Dedifferentiated amniotic fluid mesenchymal stem cell (primary cell): ENCODE data around the gene CDKAL1.
"Not testable (repeated sequence)": the region's sequence is repeated elsewhere in the genome, so short reads cannot be mapped to it uniquely, and the experiment has no call there.

Source experiments
- DNase-seq: peaks from one replicate; pipeline ENCODE4 v3.0.0-alpha.2; 2016; ENCODE audit errors: extremely low spot score

The CDKAL1 gene

DNA sequence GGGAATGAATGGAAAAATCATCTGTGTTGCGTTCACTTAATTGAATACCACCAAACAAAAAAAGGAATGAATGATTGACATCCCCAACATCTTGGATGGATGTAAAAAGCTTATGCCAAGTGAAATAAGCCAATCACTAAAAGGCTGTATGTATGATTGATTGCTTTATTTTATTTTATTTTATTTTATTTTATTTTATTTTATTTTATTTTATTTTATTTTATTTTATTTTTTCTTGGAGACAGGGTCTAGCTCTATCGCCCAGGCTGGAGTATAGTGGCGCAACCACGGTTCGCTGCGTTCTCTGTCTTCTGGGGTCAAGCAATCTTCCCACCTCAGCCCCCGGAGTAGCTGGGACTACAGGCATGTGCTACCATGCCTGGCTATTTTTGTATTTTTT, 263.3 kb downstream of the CDKAL1 start:
- no peak for DNase-seq

- DNase-seq: no peak
These were observed 266.0 kb downstream of the CDKAL1 start for GRCh38 chr6:20800229-20800628.

DNA sequence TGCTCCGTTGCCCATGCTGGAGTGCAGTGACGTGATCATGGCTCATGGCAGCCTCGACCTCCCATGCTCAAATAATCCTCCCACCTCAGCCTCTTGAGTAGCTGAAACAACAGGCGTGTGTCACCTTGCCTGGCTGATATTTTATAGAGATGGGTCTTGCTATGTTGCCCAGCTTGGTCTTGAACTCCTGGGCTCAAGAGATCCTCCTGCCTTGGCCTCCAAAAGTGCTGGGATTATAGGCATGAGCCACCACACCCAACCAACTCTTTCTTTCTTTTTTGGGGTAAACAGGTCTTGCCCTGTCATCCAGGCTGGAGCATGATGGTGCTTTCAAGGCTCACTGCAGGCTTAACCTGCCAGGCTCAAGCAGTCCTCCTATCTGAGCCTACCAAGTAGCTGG, 266.4 kb downstream of the CDKAL1 start:
- DNase-seq: no peak

GRCh38 chr6:20801595-20801994, 267.3 kb downstream of the CDKAL1 start:
- DNase-seq: no peak

- no peak for DNase-seq
These were observed 268.3 kb downstream of the CDKAL1 start for GRCh38 chr6:20802596-20802995.

DNA sequence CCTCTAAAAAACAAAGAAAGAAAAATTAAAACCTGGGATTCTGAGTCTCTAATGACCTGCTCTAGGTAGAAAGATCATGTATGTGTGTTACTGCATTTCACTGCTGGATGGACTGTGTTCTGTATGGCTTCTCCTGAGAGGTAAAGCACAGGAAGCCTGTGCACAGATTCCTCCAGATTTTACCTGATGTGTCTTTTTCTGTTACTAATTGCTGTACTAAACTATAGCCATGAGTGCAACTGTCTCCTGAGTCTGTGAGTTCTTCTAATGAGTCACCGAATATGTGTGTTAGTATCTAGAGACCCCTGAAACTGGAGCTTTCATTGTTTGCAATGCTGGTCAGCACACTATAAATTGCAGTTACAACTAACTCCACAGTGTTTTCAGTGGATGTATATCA, 270.8 kb downstream of the CDKAL1 start:
- no peak for DNase-seq

DNA sequence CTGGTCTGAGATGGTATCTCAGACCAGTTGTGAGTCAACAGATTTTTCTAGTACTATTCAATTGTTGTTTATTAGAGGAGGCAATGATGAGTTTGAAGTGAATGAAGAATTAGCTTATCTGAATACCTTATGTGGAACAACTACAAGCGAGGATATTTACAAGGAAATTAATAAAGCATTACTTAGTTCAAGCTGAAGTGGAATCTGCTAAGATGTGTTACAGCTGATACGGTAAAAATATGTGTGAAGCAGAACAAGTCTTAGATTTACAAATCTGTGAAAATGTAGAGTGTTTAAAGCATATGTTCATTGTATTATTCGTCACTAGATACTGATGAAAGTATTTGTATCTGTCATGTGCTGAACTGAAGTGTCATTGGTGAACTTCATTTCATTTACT, 272.4 kb downstream of the CDKAL1 start:
- DNase-seq: no peak

GRCh38 chr6:20808439-20808838, 274.2 kb downstream of the CDKAL1 start:
- DNase-seq: no peak

DNA sequence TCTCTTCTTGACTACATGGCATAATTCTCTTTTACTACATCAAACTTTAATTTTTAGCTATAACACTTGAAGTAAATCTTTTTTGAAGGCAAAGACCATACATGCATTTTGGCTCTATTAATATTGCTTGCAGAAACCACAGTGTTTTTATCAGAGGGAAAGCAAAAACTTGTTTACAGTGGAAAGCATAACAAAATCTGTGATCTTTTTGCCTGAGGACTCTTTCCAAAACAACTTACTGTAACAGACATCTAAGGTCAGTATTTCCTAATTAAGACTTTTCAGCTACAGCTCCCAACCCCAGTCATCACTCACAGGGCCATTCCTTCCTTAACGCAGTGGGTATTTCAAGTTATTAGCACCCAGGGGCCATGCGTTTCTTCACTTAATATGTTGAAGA, 274.7 kb downstream of the CDKAL1 start:
- DNase-seq: no peak

DNA sequence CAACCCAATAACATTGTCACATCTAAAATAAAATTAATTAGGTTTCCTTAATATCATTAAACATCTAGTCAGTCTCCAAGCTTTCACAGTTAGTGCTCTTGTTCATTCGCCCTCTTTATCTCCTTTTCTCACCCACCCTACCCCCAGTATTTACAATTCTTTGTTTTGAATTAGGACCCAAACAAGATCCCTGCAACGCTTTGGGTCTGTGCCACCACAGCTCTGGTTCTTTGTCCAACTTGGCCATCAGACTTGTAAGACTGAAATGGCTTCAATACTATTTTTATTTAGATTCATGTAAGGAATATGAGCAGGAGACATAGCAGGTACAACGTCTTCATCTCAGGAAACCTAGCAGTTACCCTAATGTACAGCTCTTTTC, 276.5 kb downstream of the CDKAL1 start:
- DNase-seq: no peak

DNA sequence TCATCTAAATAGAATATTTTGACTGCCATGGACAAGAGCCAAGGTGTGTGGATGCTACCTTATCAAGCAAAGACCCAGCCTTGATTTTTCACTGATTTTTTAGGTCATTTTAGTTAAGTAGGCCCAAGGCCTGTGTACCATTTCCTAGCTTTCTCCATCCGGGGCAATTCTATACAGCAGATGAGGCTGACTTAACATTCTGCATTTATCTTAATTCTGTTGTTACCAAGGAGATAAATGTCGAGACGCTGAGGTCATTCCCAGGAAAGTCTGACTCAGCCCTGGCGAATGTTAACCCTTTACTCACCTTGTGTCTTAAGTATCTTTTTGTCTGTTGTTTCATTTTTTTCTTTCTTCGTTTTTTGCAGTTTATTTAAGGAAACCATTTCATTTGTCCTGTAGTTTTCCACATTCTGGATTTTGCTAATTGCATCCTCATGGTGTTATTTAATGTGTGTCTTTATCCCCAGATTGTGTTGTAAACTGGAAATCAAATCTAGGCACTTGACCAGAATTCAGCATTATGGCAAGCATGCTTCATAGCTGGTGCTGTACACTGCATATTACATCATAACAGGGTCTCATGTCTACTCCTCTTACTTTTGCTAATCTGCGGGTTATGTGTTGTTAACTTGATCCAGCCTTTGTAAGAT, 277.0 kb downstream of the CDKAL1 start:
- peak; percentile 94 for DNase-seq

- no peak for DNase-seq
These were observed 278.5 kb downstream of the CDKAL1 start for GRCh38 chr6:20812776-20813175.

- DNase-seq: no peak
These were observed 280.2 kb downstream of the CDKAL1 start for GRCh38 chr6:20814494-20814893.

- DNase-seq: no peak
These were observed 281.9 kb downstream of the CDKAL1 start for GRCh38 chr6:20816126-20816525.

DNA sequence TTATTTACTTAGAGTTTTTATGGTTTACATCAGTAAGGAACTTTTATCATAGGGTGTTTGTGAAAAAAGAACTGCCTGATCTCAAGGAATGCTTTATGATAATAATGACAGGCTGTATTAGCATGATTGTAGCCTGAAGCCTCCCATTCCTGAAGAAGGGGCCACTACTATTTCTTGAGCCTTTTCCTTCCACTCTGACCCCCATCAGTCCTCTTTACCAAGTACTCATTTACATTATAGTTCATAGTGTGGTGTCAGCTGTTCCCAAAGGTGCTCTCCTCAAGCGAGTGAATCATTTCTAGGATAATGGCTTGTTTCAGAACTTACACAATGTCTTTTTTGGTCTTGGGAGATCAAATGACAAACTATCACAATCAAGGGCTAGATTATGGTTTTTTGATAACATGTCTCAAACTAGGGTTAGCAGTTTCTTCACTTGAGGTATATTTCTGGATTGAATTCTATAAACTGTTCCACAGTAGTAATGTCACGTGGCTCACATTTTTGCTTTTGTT, 283.6 kb downstream of the CDKAL1 start:
- DNase-seq: no peak

GRCh38 chr6:20819774-20820400, 285.6 kb downstream of the CDKAL1 start:
- DNase-seq: no peak

- DNase-seq: peak; percentile 25
These were observed 292.1 kb downstream of the CDKAL1 start for GRCh38 chr6:20826378-20826777.

- DNase-seq: peak; percentile 82
These were observed 293.5 kb downstream of the CDKAL1 start for GRCh38 chr6:20827798-20828197.

DNA sequence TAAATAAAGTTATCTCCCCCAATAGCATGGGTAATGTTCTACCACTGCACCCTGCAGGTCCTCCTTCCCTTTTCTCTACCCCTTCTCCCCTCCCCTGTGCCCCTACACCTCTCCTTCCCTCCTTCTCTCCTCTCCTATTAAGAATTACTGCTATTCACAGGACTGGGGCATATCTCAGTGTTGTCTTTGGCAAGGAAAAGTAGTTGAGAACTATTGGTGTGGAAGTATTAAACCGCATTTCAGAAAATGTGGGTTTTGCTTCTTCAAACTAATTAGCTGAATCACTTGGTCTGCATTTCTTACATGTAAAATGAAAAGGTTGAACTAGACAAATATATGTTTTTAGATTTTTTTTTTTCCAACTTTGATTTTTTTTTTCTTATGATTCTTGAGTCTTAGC, 296.3 kb downstream of the CDKAL1 start:
- no peak for DNase-seq

DNA sequence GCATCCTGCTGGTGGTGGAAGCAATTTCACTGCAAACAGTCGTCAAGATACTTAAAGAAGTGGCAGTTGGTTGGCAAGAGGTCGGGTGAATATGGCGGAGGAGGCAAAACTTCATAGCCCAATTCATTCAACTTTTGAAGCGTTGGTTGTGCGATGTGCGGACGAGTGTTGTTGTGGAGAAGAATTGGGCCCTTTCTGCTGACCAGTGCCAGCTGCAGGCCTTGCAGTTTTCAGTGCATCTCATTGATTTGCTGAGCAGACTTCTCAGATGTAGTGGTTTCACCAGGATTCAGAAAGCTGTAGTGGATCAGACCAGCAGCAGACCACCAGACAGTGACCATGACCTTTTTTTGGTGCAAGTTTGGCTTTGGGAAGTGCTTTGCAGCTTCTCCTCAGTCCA, 297.0 kb downstream of the CDKAL1 start:
- DNase-seq: not testable (repeated sequence)

DNA sequence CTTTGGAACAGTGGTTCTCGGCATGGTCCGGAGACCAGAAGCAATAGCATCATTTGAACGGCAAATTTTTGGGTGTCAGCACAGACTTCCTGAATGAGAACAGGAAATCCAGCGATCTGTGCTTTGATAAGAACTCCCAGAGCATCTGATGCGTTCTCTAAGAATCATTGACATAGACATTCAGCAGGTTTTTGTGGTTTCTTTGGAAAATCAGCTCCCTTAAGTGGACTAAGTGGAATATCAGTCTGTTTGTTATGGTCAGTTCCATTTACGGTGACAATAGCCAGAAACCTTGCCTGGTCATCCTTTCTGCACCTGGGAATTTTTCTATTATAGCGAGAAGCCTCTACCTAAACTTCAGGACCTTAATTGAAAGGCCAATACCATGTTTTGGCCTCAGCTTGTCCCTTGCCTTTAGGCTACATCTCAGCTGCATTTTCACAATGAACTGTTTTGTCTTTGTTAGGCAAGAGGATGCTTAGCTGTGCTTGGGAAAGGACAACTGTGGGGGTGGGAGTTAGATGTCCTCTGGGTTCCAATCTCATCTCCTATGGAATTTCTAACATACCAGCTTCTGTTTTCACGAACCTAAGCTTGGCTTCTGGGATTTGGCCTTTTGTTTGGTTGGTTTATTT, 299.7 kb downstream of the CDKAL1 start:
- no peak for DNase-seq

- no peak for DNase-seq
These were observed 301.2 kb downstream of the CDKAL1 start for GRCh38 chr6:20835315-20836010.

GRCh38 chr6:20837189-20837588, 302.9 kb downstream of the CDKAL1 start:
- DNase-seq: no peak
